Measurements from ENCODE around the gene GNAI3.
A peak's percentile ranks its signal among the peaks of the same experiment; 100 is the strongest.

GNAI3 gene

DNA sequence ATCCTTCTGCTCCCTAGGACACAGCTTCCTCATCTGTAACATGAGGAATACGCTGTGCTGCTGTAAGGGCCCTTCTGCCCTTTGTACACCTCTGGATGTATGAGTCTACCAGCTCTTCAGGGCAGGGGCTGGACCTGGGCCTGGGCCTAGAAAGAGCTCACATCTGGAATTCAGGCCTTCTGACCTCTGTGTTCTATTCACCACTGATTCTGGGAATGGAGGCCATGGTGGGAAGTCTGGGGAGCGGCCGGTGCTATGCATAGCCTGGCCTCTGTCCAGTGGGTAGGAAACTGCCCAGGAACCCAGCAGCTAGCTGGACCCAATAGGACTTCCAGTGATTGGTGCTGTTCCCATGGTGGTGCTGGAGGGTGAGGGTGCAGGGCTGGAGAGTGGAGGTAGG is 19.7 kb upstream of the GNAI3 start:
- Histone ChIP-seq H3K4me1 (ENCODE audit: control insufficient read depth, insufficient read depth, low read length) (peaks cover 15% of the 10 kb centered on the region), H3K4me3 (ENCODE audit: low read length) (no peak overlapping the region), H3K9ac (ENCODE audit: low read length) (no peak overlapping the region), H3K27me3 (replicated peaks; ENCODE audit: control insufficient read depth, insufficient read depth, low read length) (peaks cover 12% of the 10 kb centered on the region), H3K36me3 (ENCODE audit: control insufficient read depth, insufficient read depth, low read length, severe bottlenecking) (no peaks in the 10 kb centered on the region), H3K9me3 (ENCODE audit: control insufficient read depth, low read length) (no peaks in the 10 kb centered on the region)
- DNase-seq (ENCODE audit: low read depth): no peak

GRCh38 chr1:109529881-109530456 is 18.4 kb upstream of the GNAI3 start:
- Histone ChIP-seq H3K27me3 (replicated peaks; ENCODE audit: control insufficient read depth, insufficient read depth, low read length) (peaks cover 12% of the 10 kb centered on the region), H3K4me3 (ENCODE audit: low read length) (no peak overlapping the region), H3K9me3 (ENCODE audit: control insufficient read depth, low read length) (no peaks in the 10 kb centered on the region), H3K9ac (ENCODE audit: low read length) (no peak overlapping the region), H3K4me1 (ENCODE audit: control insufficient read depth, insufficient read depth, low read length) (peaks cover 15% of the 10 kb centered on the region), H3K36me3 (ENCODE audit: control insufficient read depth, insufficient read depth, low read length, severe bottlenecking) (no peaks in the 10 kb centered on the region)
- peak; percentile 39 for DNase-seq (ENCODE audit: low read depth)

DNA sequence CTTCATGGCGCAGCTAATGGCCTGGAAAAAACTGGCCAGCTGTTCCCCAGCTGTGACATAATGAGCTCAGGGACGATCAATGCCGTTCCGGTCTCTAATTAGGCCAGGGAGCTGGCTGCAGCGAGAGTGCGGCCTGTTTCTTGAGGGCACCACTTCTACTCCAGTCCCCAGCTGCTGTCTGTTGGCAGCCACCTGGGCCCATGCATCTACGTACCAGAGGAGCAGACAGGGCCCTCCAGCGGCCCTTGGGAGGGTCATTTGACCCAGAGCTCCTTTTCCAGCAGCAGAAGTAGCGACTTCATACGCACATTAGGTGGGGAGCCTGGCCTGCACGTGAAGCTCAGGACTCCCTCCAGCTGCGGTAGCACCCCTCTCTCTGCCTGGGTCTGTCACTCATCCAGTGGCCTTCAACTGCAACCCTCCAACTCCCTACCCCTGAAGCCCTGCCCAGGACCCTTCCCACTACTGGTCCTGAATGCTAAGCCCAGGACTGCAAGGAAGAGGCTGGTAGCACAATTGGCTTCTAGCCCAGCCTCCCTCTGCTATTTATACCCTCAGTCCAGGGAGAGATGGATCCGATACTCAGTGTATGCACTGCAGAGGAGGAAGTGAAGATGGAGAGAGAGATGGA is 17.8 kb upstream of the GNAI3 start:
- DNase-seq (ENCODE audit: low read depth): no peak
- no peaks in the 10 kb centered on the region for H3K36me3 ChIP-seq (ENCODE audit: control insufficient read depth, insufficient read depth, low read length, severe bottlenecking)
- peaks cover 15% of the 10 kb centered on the region for H3K4me1 ChIP-seq (ENCODE audit: control insufficient read depth, insufficient read depth, low read length)
- H3K27me3 ChIP-seq (replicated peaks; ENCODE audit: control insufficient read depth, insufficient read depth, low read length): peaks cover 12% of the 10 kb centered on the region
- H3K9me3 ChIP-seq (ENCODE audit: control insufficient read depth, low read length): no peaks in the 10 kb centered on the region
- no peak overlapping the region for H3K4me3 ChIP-seq (ENCODE audit: low read length)
- no peak overlapping the region for H3K9ac ChIP-seq (ENCODE audit: low read length)

GRCh38 chr1:109531380-109531779 is 17.0 kb upstream of the GNAI3 start:
- Histone ChIP-seq H3K4me3 (ENCODE audit: low read length) (no peak overlapping the region), H3K9me3 (ENCODE audit: control insufficient read depth, low read length) (no peaks in the 10 kb centered on the region), H3K9ac (ENCODE audit: low read length) (peak overlapping the region; percentile 21), H3K4me1 (ENCODE audit: control insufficient read depth, insufficient read depth, low read length) (peaks cover 15% of the 10 kb centered on the region), H3K36me3 (ENCODE audit: control insufficient read depth, insufficient read depth, low read length, severe bottlenecking) (no peaks in the 10 kb centered on the region), H3K27me3 (replicated peaks; ENCODE audit: control insufficient read depth, insufficient read depth, low read length) (peaks cover 12% of the 10 kb centered on the region)
- DNase-seq (ENCODE audit: low read depth): no peak

- Histone ChIP-seq H3K36me3 (ENCODE audit: control insufficient read depth, insufficient read depth, low read length, severe bottlenecking) (no peaks in the 10 kb centered on the region), H3K27me3 (replicated peaks; ENCODE audit: control insufficient read depth, insufficient read depth, low read length) (peaks cover 7% of the 10 kb centered on the region)
Measured at GRCh38 chr1:109531826-109532364, 16.5 kb upstream of the GNAI3 start.

GRCh38 chr1:109532365-109533136 is 15.9 kb upstream of the GNAI3 start:
- Histone ChIP-seq H3K4me3 (ENCODE audit: low read length) (peak overlapping the region; percentile 18), H3K9ac (ENCODE audit: low read length) (peak overlapping the region; percentile 35), H3K27me3 (replicated peaks; ENCODE audit: control insufficient read depth, insufficient read depth, low read length) (peaks cover under 1% of the 10 kb centered on the region), H3K9me3 (ENCODE audit: control insufficient read depth, low read length) (no peaks in the 10 kb centered on the region), H3K36me3 (ENCODE audit: control insufficient read depth, insufficient read depth, low read length, severe bottlenecking) (no peaks in the 10 kb centered on the region), H3K4me1 (ENCODE audit: control insufficient read depth, insufficient read depth, low read length) (peaks cover 15% of the 10 kb centered on the region)
- DNase-seq (ENCODE audit: low read depth): peak; percentile 90

More at GRCh38 chr1:109531826-109532364, 16.5 kb upstream of the GNAI3 start:
- H3K4me3 ChIP-seq (ENCODE audit: low read length): no peak overlapping the region
- peaks cover 15% of the 10 kb centered on the region for H3K4me1 ChIP-seq (ENCODE audit: control insufficient read depth, insufficient read depth, low read length)
- no peak for DNase-seq (ENCODE audit: low read depth)
- H3K9ac ChIP-seq (ENCODE audit: low read length): peak overlapping the region; percentile 21
- no peaks in the 10 kb centered on the region for H3K9me3 ChIP-seq (ENCODE audit: control insufficient read depth, low read length)

GRCh38 chr1:109534307-109534858 is 14.0 kb upstream of the GNAI3 start:
- no peaks in the 10 kb centered on the region for H3K9me3 ChIP-seq (ENCODE audit: control insufficient read depth, low read length)
- no peak overlapping the region for H3K4me3 ChIP-seq (ENCODE audit: low read length)
- H3K9ac ChIP-seq (ENCODE audit: low read length): no peak overlapping the region
- DNase-seq (ENCODE audit: low read depth): no peak
- H3K4me1 ChIP-seq (ENCODE audit: control insufficient read depth, insufficient read depth, low read length): peaks cover 5% of the 10 kb centered on the region
- H3K27me3 ChIP-seq (replicated peaks; ENCODE audit: control insufficient read depth, insufficient read depth, low read length): no peaks in the 10 kb centered on the region
- no peaks in the 10 kb centered on the region for H3K36me3 ChIP-seq (ENCODE audit: control insufficient read depth, insufficient read depth, low read length, severe bottlenecking)

DNA sequence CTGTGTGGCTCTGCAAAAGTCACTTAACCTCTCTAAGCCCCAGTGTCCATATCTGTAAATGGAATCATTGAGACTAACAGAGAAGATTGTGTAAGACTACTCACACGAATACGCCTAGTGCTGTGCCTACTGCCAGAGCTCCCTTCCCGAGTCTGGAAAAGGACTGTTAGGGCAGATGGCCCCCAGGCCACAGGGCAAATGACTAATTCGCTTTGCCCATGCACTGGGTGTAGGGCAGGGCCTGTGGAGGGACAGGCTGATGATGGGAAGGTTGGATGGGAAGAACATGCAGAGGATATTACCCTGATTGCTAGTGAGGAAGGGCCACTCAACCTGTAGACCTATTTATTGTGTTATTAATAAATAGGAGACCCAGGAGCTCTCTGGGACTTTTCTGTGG is 12.9 kb upstream of the GNAI3 start:
- H3K36me3 ChIP-seq (ENCODE audit: control insufficient read depth, insufficient read depth, low read length, severe bottlenecking): no peaks in the 10 kb centered on the region
- H3K4me3 ChIP-seq (ENCODE audit: low read length): no peak overlapping the region
- DNase-seq (ENCODE audit: low read depth): no peak
- peaks cover 5% of the 10 kb centered on the region for H3K4me1 ChIP-seq (ENCODE audit: control insufficient read depth, insufficient read depth, low read length)
- no peaks in the 10 kb centered on the region for H3K9me3 ChIP-seq (ENCODE audit: control insufficient read depth, low read length)
- no peak overlapping the region for H3K9ac ChIP-seq (ENCODE audit: low read length)
- no peaks in the 10 kb centered on the region for H3K27me3 ChIP-seq (replicated peaks; ENCODE audit: control insufficient read depth, insufficient read depth, low read length)

DNA sequence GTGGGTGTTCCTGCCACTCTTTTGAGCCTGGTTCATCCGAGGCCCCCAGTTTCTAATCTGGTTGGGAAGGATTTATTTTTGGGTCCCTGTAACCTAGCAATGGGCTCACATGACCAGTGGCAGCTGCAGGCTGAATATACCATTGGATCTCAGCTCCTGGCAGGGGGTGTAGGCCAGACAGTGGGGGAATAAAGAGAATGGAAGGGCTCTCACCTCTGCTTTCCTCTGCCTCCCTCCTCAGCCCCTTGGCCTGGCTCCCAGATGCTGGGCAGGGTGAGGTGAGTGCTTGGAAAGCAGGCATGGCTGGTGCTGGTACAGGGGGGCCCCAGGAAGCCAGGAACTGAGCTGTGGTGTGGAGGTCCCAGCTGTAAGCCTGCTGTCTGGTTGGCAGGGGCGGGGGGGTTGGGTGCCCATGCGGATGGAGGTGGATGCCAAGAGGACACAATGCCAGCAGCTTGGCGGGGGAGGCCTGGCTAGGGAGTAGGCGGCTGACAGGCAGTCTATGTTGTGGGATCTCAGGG is 12.4 kb upstream of the GNAI3 start:
- Histone ChIP-seq H3K36me3 (ENCODE audit: control insufficient read depth, insufficient read depth, low read length, severe bottlenecking) (no peaks in the 10 kb centered on the region), H3K9ac (ENCODE audit: low read length) (no peak overlapping the region), H3K27me3 (replicated peaks; ENCODE audit: control insufficient read depth, insufficient read depth, low read length) (no peaks in the 10 kb centered on the region), H3K4me1 (ENCODE audit: control insufficient read depth, insufficient read depth, low read length) (peaks cover 5% of the 10 kb centered on the region), H3K4me3 (ENCODE audit: low read length) (no peak overlapping the region), H3K9me3 (ENCODE audit: control insufficient read depth, low read length) (no peaks in the 10 kb centered on the region)
- no peak for DNase-seq (ENCODE audit: low read depth)

DNA sequence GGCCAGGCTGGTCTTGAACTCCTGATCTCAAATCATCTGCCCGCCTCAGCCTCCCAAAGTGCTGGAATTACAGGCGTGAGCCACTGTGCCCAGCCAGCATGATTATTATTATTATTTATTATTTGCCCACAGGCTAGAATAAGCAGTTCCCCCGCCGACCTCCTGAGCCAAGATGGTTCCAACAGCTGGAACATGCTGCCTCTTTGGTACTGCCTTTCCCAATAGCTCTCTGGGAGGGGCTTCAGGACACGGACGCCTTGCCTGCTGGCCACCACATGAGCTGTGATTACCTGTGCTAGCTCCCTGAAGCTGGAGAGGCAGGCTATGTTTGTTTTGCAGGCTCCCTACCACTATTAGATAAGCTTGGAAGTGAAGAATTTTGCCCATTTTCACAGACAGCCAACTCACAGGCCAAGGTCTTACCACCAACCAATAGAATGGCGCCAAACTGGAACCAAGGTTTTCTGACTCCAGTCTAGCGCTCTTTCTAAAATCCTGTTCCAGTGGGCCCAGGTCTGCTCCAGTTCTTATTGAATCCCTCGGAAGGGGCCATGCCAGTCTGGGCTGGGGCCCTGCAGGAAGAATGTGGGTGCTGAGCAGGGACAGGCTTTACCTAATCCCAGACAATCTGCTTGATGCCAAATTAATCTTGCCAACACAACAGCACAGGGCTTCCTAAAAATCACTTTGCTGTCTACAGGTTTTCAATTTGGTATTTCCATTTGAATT is 10.8 kb upstream of the GNAI3 start:
- H3K36me3 ChIP-seq (ENCODE audit: control insufficient read depth, insufficient read depth, low read length, severe bottlenecking): no peaks in the 10 kb centered on the region
- H3K9me3 ChIP-seq (ENCODE audit: control insufficient read depth, low read length): no peaks in the 10 kb centered on the region
- H3K27me3 ChIP-seq (replicated peaks; ENCODE audit: control insufficient read depth, insufficient read depth, low read length): no peaks in the 10 kb centered on the region
- DNase-seq (ENCODE audit: low read depth): no peak
- H3K4me3 ChIP-seq (ENCODE audit: low read length): no peak overlapping the region
- H3K9ac ChIP-seq (ENCODE audit: low read length): no peak overlapping the region
- H3K4me1 ChIP-seq (ENCODE audit: control insufficient read depth, insufficient read depth, low read length): peaks cover 9% of the 10 kb centered on the region
